ENCODE results near the gene AADACL2. TPM values are rescaled to one million over a fixed set of nuclear protein-coding genes. Genes with fewer than 3 reads are reported as not detected.

The AADACL2 gene
- total and polyA plus RNA-seq, 9 of the 15 experiments (the other 6 are each of a cell fraction or from before 2014, with no cell fraction given), result not detected

DNA sequence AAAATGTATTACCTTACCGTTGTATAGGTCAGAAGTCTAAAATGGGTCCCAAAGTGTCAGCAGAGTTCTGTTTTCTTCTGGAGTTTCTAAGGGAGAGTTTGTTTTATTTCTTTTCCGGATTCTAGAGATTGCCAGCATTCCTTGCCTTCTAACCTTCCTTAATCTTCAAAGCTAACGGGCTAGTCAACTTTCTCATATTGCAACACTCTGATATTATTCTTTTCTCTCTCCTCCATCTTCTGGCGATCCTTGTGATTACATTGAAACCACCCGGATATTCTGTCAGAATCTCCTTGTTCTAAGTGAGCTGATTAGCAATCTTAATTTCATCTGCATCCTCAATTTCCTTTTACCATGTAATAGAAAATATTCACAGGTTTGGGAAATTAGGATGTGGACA is 36.2 kb upstream of the AADACL2 start:
- Histone ChIP-seq H3K27me3 (ENCODE audit: control insufficient read depth in 2 of 2, insufficient read depth in 2 of 2, low read length in 2 of 2) (no peaks in the 10 kb centered on the region), H3K4me3 (no peak overlapping the region), H4K20me1 (replicated peaks; ENCODE audit: control insufficient read depth, insufficient read depth, low read length) (no peaks in the 10 kb centered on the region), H2AFZ (ENCODE audit: low read depth, low read length) (peak overlapping the region; percentile 80), H3K27ac (ENCODE audit: extremely low read depth, low read depth, low read length) (no peak overlapping the region), H3K9me3 (replicated peaks; ENCODE audit: control insufficient read depth, insufficient read depth, low read depth, low read length) (peaks cover 4% of the 10 kb centered on the region; the same call in 1 of the 2 replicates), H3K36me3 (ENCODE audit: control insufficient read depth, insufficient read depth, low read length) (no peaks in the 10 kb centered on the region), H3K9ac (ENCODE audit: insufficient read depth in 1 of 2, low read depth in 2 of 2, low read length in 2 of 2) (no peak overlapping the region), H3K9me1 (ENCODE audit: control insufficient read depth, insufficient read depth, low read length) (no peaks in the 10 kb centered on the region), H3K4me2 (ENCODE audit: insufficient read depth, low read length) (no peak overlapping the region), H3K4me1 (replicated peaks in 1 of 2; ENCODE audit: control insufficient read depth in 2 of 2, insufficient read depth in 2 of 2, low read length in 2 of 2) (no peaks in the 10 kb centered on the region), H3K79me2 (ENCODE audit: control insufficient read depth, insufficient read depth, low read length) (no peaks in the 10 kb centered on the region)
- POLR2A ChIA-PET, result interaction anchor here (0.7 kb wide), 1 partner anchor 13 kb away, joined by 3 read pairs; no protein-coding TSS in a partner anchor
- DNase-seq (ENCODE audit: extremely low read depth in 1 of 4, low spot score in 3 of 4) (no peak), FAIRE-seq (no peak), ATAC-seq (no peak)
- WGBS (ENCODE audit: insufficient coverage, low coverage, missing lambda C conversion rate), result 18% methylated on average over 5 of the region's 5 CpGs
- CTCF ChIA-PET (ENCODE audit: low intra/inter-chr PET ratio), result no interaction called here
- intact Hi-C loops (cut with micrococcal nuclease) (no loop called here), in situ Hi-C loops (cut with MboI) (no loop called here)
- BruUV-seq (replicated peaks), result no TSS peak
- TF ChIP-seq ZNF282 (CRISPR knock-in tag; IDR thresholded peaks at IDR 0.05), result no peak
- TF ChIP-seq PTBP1 (IDR thresholded peaks at IDR 0.05; ENCODE audit: low read depth, low read length), result no peak
- peak; percentile 65 for TF ChIP-seq CEBPB (tag; IDR thresholded peaks at IDR 0.05)

DNA sequence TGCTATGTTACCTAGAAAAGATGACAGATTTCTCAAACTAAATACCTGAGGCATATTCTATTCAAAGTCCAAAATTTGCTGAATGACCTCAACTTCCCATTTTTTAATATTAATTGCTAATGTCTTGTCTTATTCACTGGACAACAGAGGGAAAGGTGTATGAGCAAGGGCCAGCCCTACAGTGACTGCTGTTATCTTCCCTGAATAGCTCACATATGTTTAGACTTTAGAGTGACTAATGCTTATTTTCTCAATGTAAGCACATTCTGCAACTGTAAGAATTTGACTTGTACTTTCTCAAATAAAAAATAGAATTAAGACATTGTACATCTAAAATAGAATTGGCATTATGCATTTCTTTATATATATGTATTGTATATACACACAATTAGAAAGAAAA is 26.5 kb upstream of the AADACL2 start:
- FAIRE-seq (peak; percentile 78), DNase-seq (ENCODE audit: extremely low read depth in 1 of 4, low spot score in 3 of 4) (no peak), ATAC-seq (0 out of 3 replicates have a peak, but pooled peaks have one; percentile 36)
- Histone ChIP-seq H3K27me3 (ENCODE audit: control insufficient read depth in 2 of 2, insufficient read depth in 2 of 2, low read length in 2 of 2) (no peaks in the 10 kb centered on the region), H3K36me3 (ENCODE audit: control insufficient read depth, insufficient read depth, low read length) (no peaks in the 10 kb centered on the region), H3K9me1 (ENCODE audit: control insufficient read depth, insufficient read depth, low read length) (no peaks in the 10 kb centered on the region), H3K9me3 (replicated peaks; ENCODE audit: control insufficient read depth, insufficient read depth, low read depth, low read length) (no peaks in the 10 kb centered on the region), H3K4me1 (replicated peaks in 1 of 2; ENCODE audit: control insufficient read depth in 2 of 2, insufficient read depth in 2 of 2, low read length in 2 of 2) (0 out of 5 replicates have a peak, but pooled peaks cover 0 to 5% of the 10 kb centered on the region in 2 experiments), H3K4me3 (no peak overlapping the region), H3K27ac (ENCODE audit: extremely low read depth, low read depth, low read length) (no peak overlapping the region), H3K79me2 (ENCODE audit: control insufficient read depth, insufficient read depth, low read length) (no peaks in the 10 kb centered on the region), H4K20me1 (replicated peaks; ENCODE audit: control insufficient read depth, insufficient read depth, low read length) (no peaks in the 10 kb centered on the region), H3K9ac (ENCODE audit: insufficient read depth in 1 of 2, low read depth in 2 of 2, low read length in 2 of 2) (no peak overlapping the region), H2AFZ (ENCODE audit: low read depth, low read length) (no peak overlapping the region), H3K4me2 (ENCODE audit: insufficient read depth, low read length) (no peak overlapping the region)
- peak; percentile 27; the same call in 1 of the 2 replicates for TF ChIP-seq MAFG (tag; conservative IDR thresholded peaks at IDR 0.05)
- TF ChIP-seq MAFK (IDR thresholded peaks at IDR 0.05; ENCODE audit: low read length), result peak; percentile 10; the same call in 1 of the 2 replicates
- TF ChIP-seq, protein P1, sequence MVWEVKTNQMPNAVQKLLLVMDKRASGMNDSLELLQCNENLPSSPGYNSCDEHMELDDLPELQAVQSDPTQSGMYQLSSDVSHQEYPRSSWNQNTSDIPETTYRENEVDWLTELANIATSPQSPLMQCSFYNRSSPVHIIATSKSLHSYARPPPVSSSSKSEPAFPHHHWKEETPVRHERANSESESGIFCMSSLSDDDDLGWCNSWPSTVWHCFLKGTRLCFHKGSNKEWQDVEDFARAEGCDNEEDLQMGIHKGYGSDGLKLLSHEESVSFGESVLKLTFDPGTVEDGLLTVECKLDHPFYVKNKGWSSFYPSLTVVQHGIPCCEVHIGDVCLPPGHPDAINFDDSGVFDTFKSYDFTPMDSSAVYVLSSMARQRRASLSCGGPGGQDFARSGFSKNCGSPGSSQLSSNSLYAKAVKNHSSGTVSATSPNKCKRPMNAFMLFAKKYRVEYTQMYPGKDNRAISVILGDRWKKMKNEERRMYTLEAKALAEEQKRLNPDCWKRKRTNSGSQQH (CRISPR knock-in tag; IDR thresholded peaks at IDR 0.05), result no peak
- peak; percentile 30; the same call in 1 of the 2 replicates for TF ChIP-seq ARID1B (IDR thresholded peaks at IDR 0.05)
- TF ChIP-seq FOSL1 (tag; conservative IDR thresholded peaks at IDR 0.05), result peak; percentile 45
- peak; percentile 34; the same call in 1 of the 2 replicates for TF ChIP-seq ZNF316 (IDR thresholded peaks at IDR 0.05)
- intact Hi-C loops (cut with micrococcal nuclease) (no loop called here), in situ Hi-C loops (cut with MboI) (no loop called here)
- POLR2A ChIA-PET, result no interaction called here
- no TSS peak for BruUV-seq (replicated peaks)
- CTCF ChIA-PET (ENCODE audit: low intra/inter-chr PET ratio), result no interaction called here
